ENCODE measurements around the gene TMPRSS13.

TMPRSS13 gene

DNA sequence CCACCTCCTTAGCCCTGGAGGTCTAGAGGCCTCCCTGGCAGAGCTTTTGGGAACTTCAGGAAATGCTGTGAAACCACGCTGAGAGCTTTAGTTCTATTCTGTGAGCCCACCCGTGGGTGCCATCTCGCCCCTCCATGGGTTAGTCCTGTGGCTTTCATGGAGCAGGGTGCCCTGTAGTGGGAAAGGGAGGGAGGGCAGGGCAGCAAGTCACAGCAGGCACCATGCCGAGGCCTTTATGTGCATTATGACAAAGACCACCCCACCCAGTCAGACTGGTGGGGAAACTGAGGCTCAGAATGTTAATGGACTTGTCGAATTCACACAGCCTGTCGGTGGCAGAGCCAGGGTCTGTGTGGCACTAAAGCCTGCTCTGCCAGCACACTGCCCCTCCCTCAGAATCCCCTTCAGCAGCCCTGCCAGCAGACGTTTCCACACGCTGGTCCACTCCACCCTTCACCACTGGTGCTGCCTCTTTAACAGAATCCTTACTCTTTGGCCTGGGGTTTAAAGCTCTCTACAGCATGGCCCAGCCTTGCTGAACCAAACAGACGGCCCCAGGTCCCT is 13.4 kb downstream of the TMPRSS13 start:
- TF ChIP-seq ZFX (IDR thresholded peaks at IDR 0.05; ENCODE audit: borderline replicate concordance) = no peak
- TF ChIP-seq, protein P1, sequence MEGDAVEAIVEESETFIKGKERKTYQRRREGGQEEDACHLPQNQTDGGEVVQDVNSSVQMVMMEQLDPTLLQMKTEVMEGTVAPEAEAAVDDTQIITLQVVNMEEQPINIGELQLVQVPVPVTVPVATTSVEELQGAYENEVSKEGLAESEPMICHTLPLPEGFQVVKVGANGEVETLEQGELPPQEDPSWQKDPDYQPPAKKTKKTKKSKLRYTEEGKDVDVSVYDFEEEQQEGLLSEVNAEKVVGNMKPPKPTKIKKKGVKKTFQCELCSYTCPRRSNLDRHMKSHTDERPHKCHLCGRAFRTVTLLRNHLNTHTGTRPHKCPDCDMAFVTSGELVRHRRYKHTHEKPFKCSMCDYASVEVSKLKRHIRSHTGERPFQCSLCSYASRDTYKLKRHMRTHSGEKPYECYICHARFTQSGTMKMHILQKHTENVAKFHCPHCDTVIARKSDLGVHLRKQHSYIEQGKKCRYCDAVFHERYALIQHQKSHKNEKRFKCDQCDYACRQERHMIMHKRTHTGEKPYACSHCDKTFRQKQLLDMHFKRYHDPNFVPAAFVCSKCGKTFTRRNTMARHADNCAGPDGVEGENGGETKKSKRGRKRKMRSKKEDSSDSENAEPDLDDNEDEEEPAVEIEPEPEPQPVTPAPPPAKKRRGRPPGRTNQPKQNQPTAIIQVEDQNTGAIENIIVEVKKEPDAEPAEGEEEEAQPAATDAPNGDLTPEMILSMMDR (IDR thresholded peaks at IDR 0.05) = no peak
- H3K27ac ChIP-seq = no peak overlapping the region

DNA sequence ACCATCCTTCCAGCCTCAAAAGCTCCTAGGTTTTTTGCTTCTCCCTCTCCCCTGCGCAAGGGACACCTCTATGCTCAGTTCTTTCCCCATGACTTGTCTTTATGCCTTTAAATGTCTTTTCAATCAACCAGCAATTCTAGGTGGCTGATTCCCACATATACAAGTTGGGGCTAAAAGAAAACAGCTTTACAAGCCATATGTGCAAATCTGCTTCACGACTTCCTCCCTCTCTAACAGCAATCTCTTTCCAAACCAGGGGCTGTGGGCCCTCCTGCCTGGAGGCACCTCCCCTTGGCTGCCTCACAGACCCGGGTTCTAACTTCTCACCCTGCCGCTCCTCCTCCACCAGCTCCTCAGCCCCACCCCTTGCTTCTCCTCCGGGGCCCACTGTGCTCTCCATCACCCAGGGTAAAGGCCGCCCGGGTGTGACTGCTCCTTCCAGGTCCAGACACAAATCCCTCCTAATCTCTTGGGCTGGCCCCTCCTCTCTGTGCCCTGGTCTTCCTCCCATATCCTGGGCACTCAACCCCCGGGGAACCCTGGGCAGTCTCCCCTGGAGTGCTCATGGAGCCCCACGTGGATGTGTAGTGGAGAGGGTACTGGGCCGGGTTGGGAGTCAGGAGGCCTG is 14.1 kb downstream of the TMPRSS13 start:
- TF ChIP-seq, protein P1 (IDR thresholded peaks at IDR 0.05) = no peak
- TF ChIP-seq ZFX (IDR thresholded peaks at IDR 0.05; ENCODE audit: borderline replicate concordance) = no peak
- H3K27ac ChIP-seq = no peak overlapping the region

DNA sequence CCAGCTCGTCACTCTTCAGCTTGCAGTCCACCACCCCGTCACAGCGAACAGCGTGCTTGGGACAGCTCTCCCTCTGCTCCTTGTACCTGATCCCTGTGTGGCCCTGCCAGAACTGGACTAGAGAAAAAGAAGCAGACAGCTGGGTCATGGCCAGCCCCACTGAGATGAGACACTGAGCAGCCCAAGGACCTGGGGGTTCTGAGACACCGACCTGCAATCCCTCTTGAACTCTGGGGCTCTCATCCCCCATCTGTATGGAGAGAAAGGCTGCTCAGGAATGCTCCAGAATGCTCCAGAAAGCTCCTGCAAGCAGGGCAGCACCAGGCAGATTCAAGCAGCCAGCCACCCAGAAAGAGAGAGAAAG is 14.8 kb downstream of the TMPRSS13 start:
- TF ChIP-seq, protein P1 (IDR thresholded peaks at IDR 0.05) = no peak
- no peak for TF ChIP-seq ZFX (IDR thresholded peaks at IDR 0.05; ENCODE audit: borderline replicate concordance)
- H3K27ac ChIP-seq = no peak overlapping the region

DNA sequence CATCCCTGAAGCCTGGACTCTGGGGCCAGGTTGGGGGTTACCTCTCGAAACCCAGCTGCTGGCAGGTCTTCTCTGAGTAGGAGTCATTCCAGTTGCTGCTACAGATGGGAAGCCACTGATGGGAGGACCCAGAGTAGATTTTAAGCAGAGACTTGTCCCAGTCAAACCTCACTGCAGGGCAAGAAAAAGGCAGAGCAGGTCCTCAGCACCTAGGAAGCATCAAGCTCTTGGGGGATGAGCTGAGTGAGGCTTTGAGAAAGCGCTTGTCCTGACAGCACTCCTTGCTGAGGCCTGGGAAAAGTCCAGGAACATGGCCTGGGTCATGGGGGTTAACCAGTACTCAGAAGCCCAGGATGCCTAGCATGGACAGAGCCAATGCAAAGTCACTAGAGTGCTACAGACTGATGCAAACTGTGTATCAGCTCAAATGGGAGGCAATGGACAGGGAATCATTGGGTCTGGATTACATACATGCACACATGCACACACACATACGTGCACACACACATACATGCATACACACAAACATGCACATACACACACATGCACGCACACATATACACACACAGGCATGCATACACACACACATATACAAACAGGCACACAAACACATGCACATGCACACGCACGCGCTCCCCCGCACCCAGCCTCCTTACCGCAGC is 15.3 kb downstream of the TMPRSS13 start:
- TF ChIP-seq ZFX (IDR thresholded peaks at IDR 0.05; ENCODE audit: borderline replicate concordance) = no peak
- TF ChIP-seq, protein P1 (IDR thresholded peaks at IDR 0.05) = no peak
- H3K27ac ChIP-seq = no peak overlapping the region

DNA sequence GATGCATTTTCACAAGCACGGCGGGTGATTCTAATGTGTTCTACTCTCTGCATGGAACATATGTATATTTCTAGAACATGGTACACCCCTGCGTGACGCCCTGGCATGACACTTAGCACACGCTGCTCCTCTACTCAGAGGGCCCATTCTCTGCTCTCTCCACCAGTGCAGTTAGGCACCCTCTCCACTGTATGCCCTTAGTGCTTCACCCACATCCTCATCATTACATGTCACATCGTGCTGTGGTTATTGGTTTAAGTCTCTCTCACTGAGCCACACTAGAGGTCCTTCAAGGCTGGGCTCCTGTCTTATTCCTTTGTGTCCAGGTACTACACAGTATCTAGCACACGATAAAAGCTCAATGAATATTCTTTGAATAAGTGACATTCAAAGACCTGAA is 16.7 kb downstream of the TMPRSS13 start:
- H3K27ac ChIP-seq = no peak overlapping the region
- TF ChIP-seq ZFX (IDR thresholded peaks at IDR 0.05; ENCODE audit: borderline replicate concordance) = no peak
- TF ChIP-seq, protein P1 (IDR thresholded peaks at IDR 0.05) = no peak

DNA sequence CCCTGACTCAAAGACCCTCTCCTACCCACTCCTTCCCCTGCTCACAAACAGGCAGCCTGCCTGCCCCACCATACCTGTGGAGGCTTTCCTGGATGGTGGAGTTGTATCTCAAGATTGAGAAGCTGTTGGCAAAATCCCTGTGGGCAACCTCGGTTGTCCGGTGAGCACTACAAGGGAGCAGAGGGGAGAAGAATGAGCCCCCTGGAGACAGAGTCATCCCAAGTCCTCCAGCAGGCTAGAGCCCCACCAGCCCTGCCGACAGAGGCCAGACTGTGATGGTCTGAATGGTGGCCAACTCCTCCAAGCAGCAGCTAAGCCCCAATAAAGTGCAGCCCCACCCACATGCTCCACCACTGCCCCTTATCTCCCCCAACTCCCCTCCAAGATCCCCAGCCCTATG is 17.5 kb downstream of the TMPRSS13 start:
- H3K27ac ChIP-seq = no peak overlapping the region
- TF ChIP-seq, protein P1 (IDR thresholded peaks at IDR 0.05) = no peak
- no peak for TF ChIP-seq ZFX (IDR thresholded peaks at IDR 0.05; ENCODE audit: borderline replicate concordance)

Measured in 22Rv1 (cell line).